IMR-90 (cell line): ENCODE results near the gene TLL1. TPM values are rescaled to one million over a fixed set of nuclear protein-coding genes. Genes with fewer than 3 reads are reported as not detected.

Source experiments
- ATAC-seq: fragments of 200-7000 bp; cut with Tn5 transposase; 2 replicates; pipeline ENCODE4 v1.9.1; 2020; ENCODE audit warnings: low read depth, mild to moderate bottlenecking, moderate library complexity
- BruUV-seq: library from RNA; stranded (reverse); fragments of 400-500 nt; replicated peaks from 2 replicates; lab custom pipeline; 2021; lab: Mats Ljungman, UMichigan
- CTCF ChIA-PET: fragments of 300-600 bp; formaldehyde crosslinking; extraction: SDS; loops from one replicate; lab custom pipeline; 2021; ENCODE audit warnings: antibody characterized with exemption; lab: Yijun Ruan, JAX
- POLR2A ChIA-PET: fragments of 300-600 bp; sonication (Branson Sonifier 250); formaldehyde crosslinking; loops from one replicate; lab custom pipeline; 2022; ENCODE audit warnings: antibody characterized with exemption; ENCODE audit not compliant: unreplicated experiment; lab: Charles Lee
- DNase-seq: peaks from one replicate; pipeline ENCODE4 v3.0.0; 2013
- H2AFZ ChIP-seq: replicated peaks from 2 replicates; pipeline ENCODE3; 2013; ENCODE audit warnings: low read length, mild to moderate bottlenecking; ENCODE audit not compliant: poor library complexity
- H2AK5ac ChIP-seq: 2 replicates; pipeline ENCODE4 v1.6.1; 2013; ENCODE audit warnings: low read depth, low read length, inconsistent platforms
- H2AK9ac ChIP-seq: replicated peaks from 2 replicates; pipeline ENCODE3; 2013; ENCODE audit warnings: mild to moderate bottlenecking, low read depth, low read length, moderate library complexity; ENCODE audit not compliant: poor library complexity
- H2BK120ac ChIP-seq: 2 replicates; pipeline ENCODE4 v1.6.1; 2013; ENCODE audit warnings: low read depth, low read length, inconsistent platforms
- H2BK15ac ChIP-seq: 3 replicates; pipeline ENCODE4 v1.6.1; 2013; ENCODE audit warnings: low read depth, low read length, inconsistent platforms
- H2BK20ac ChIP-seq: 2 replicates; pipeline ENCODE4 v1.6.1; 2013; ENCODE audit warnings: low read depth, mild to moderate bottlenecking, inconsistent platforms, low read length, moderate library complexity
- H2BK5ac ChIP-seq: 2 replicates; pipeline ENCODE4 v1.6.1; 2013; ENCODE audit warnings: mild to moderate bottlenecking, low read depth, low read length, inconsistent platforms; ENCODE audit not compliant: poor library complexity, severe bottlenecking
- H3K14ac ChIP-seq: replicated peaks from 2 replicates; pipeline ENCODE4 v1.6.1; 2013; ENCODE audit warnings: low read depth, low read length, inconsistent platforms
- H3K18ac ChIP-seq: 2 replicates; pipeline ENCODE4 v1.6.1; 2013; ENCODE audit warnings: low read depth, low read length, control low read depth
- H3K23ac ChIP-seq: 2 replicates; pipeline ENCODE4 v1.6.1; 2013; ENCODE audit warnings: low read depth, low read length, inconsistent platforms
- H3K27ac ChIP-seq: 2 replicates; pipeline ENCODE4 v1.5.1; 2013; ENCODE audit warnings: mild to moderate bottlenecking, control low read depth, low read length; ENCODE audit not compliant: insufficient read depth
- H3K27me3 ChIP-seq: 2 replicates; pipeline ENCODE4 v1.6.1; 2013; ENCODE audit warnings: low read length; ENCODE audit not compliant: control insufficient read depth, insufficient read depth
- H3K36me3 ChIP-seq: 2 replicates; pipeline ENCODE4 v1.6.1; 2013; ENCODE audit warnings: low read length, mixed read lengths; ENCODE audit not compliant: control insufficient read depth, insufficient read depth
- H3K4ac ChIP-seq: 2 replicates; pipeline ENCODE4 v1.6.1; 2013; ENCODE audit warnings: low read depth, low read length, inconsistent platforms
- H3K4me1 ChIP-seq: 2 replicates; pipeline ENCODE4 v1.6.1; 2013; ENCODE audit warnings: low read length, mixed read lengths; ENCODE audit not compliant: control insufficient read depth, insufficient read depth
- H3K4me2 ChIP-seq: 2 replicates; pipeline ENCODE4 v1.6.1; 2013; ENCODE audit warnings: low read depth, mild to moderate bottlenecking, control low read depth, low read length, moderate library complexity
- H3K4me3 ChIP-seq: 2 replicates; pipeline ENCODE4 v1.5.1; 2013; ENCODE audit warnings: low read depth, mild to moderate bottlenecking, control low read depth, low read length, moderate library complexity; ENCODE audit not compliant: insufficient read depth
- H3K56ac ChIP-seq: 2 replicates; pipeline ENCODE4 v1.6.1; 2013; ENCODE audit warnings: low read length, inconsistent platforms; ENCODE audit not compliant: insufficient read depth; ENCODE audit errors: extremely low read depth
- H3K79me1 ChIP-seq, 2 experiments: 2 replicates each; pipeline ENCODE4 v1.6.1; 2013; ENCODE audit warnings: low read length in 2 of 2, inconsistent platforms in 1 of 2, low read depth in 1 of 2
- H3K9ac ChIP-seq: 2 replicates; pipeline ENCODE4 v1.6.1; 2013; ENCODE audit warnings: low read depth, low read length, control low read depth
- H3K9me1 ChIP-seq: 2 replicates; pipeline ENCODE4 v1.6.1; 2013; ENCODE audit warnings: low read length, inconsistent platforms; ENCODE audit not compliant: insufficient read depth
- H3K9me3 ChIP-seq: 2 replicates; pipeline ENCODE4 v1.6.1; 2013; ENCODE audit warnings: low read length; ENCODE audit not compliant: control insufficient read depth, insufficient read depth
- H4K20me1 ChIP-seq: 2 replicates; pipeline ENCODE4 v1.6.1; 2013; ENCODE audit warnings: low read length, inconsistent platforms; ENCODE audit not compliant: insufficient read depth
- H4K5ac ChIP-seq: 2 replicates; pipeline ENCODE4 v1.6.1; 2013; ENCODE audit warnings: mild to moderate bottlenecking, low read depth, low read length, control low read depth
- H4K8ac ChIP-seq, 2 experiments: 2 replicates each; pipeline ENCODE4 v1.6.1; 2013; ENCODE audit warnings: low read depth in 2 of 2, low read length in 2 of 2, control low read depth in 1 of 2, inconsistent platforms in 1 of 2
- H4K91ac ChIP-seq: 2 replicates; pipeline ENCODE4 v1.6.1; 2013; ENCODE audit warnings: low read depth, low read length, inconsistent platforms; ENCODE audit not compliant: insufficient read depth
- RCOR1 ChIP-seq: IDR thresholded peaks from 2 replicates; pipeline ENCODE4 v1.6.1; 2012; ENCODE audit warnings: mild to moderate bottlenecking, low read length, improper control_type of control experiment; ENCODE audit not compliant: insufficient replicate concordance
- WGBS, 2 experiments: methylation state at CpG; one replicate each; pipeline versions ENCODE4 v1.1.5 to v1.1.7; 2013; ENCODE audit warnings: missing lambda C conversion rate in 2 of 2; ENCODE audit not compliant: insufficient read length in 1 of 2; ENCODE audit errors: extremely low coverage in 2 of 2; 5-methylcytosine and 5-hydroxymethylcytosine counted together
- dilution Hi-C: fragments of 300-500 bp; cut with HindIII; formaldehyde crosslinking; loops from one replicate; pipeline ENCODE4 v1.14.3; 2018; ENCODE audit warnings: low sequenced_read_pairs; ENCODE audit not compliant: unreplicated experiment
- in situ Hi-C: fragments of 300-500 bp; cut with MboI; formaldehyde crosslinking; loops from 3 replicates; pipeline ENCODE4 v1.14.3; 2019; ENCODE audit warnings: low sequenced_read_pairs, inconsistent platforms, mixed read lengths
- intact Hi-C: fragments of 100-400 bp; cut with micrococcal nuclease; formaldehyde crosslinking; loops from 2 replicates; pipeline ENCODE4 v1.10.0; 2022
- polyA plus RNA-seq, 3 experiments: library from polyadenylated mRNA; depleted of rRNA; stranded (reverse); fragments of >200 nt; gene quantifications; 2 replicates each; pipeline ENCODE4 v1.2.3, GENCODE V29; 2012; ENCODE audit warnings: low replicate concordance in 1 of 3
- total RNA-seq: library from RNA; depleted of rRNA; stranded (reverse); fragments of >200 nt; gene quantifications from 2 replicates; pipeline ENCODE4 v1.2.3, GENCODE V29; 2012
- TF ChIP-seq, protein P1 (sequence below): conservative IDR thresholded peaks from 2 replicates; pipeline ENCODE4 v1.5.1; 2012; ENCODE audit warnings: mild to moderate bottlenecking, low read depth, low read length, improper control_type of control experiment
- TF ChIP-seq, protein P2 (sequence below): fragments of 150-350 bp; IDR thresholded peaks from 2 replicates; pipeline ENCODE4 v1.6.1; 2017; ENCODE audit warnings: mild to moderate bottlenecking, antibody characterized with exemption, low read length, low read depth

Gene TLL1
- total and polyA plus RNA-seq, 2 of the 4 experiments (the other 2 are of a cell fraction) = not detected

GRCh38 chr4:166039822-166040221 is 166.8 kb downstream of the TLL1 start:
- ATAC-seq = no peak
- H3K14ac ChIP-seq = no peak overlapping the region

More at GRCh38 chr4:166039822-166040221, 166.8 kb downstream of the TLL1 start:
- H3K36me3 ChIP-seq = no peaks in the 10 kb centered on the region
- no peak overlapping the region for H4K5ac ChIP-seq
- no peak overlapping the region for H3K4ac ChIP-seq
- H3K79me1 ChIP-seq = no peaks in the 10 kb centered on the region
- no peak overlapping the region for H3K4me3 ChIP-seq
- no peaks in the 10 kb centered on the region for H3K27me3 ChIP-seq
- H3K27ac ChIP-seq = no peak overlapping the region
- TF ChIP-seq, protein P1, sequence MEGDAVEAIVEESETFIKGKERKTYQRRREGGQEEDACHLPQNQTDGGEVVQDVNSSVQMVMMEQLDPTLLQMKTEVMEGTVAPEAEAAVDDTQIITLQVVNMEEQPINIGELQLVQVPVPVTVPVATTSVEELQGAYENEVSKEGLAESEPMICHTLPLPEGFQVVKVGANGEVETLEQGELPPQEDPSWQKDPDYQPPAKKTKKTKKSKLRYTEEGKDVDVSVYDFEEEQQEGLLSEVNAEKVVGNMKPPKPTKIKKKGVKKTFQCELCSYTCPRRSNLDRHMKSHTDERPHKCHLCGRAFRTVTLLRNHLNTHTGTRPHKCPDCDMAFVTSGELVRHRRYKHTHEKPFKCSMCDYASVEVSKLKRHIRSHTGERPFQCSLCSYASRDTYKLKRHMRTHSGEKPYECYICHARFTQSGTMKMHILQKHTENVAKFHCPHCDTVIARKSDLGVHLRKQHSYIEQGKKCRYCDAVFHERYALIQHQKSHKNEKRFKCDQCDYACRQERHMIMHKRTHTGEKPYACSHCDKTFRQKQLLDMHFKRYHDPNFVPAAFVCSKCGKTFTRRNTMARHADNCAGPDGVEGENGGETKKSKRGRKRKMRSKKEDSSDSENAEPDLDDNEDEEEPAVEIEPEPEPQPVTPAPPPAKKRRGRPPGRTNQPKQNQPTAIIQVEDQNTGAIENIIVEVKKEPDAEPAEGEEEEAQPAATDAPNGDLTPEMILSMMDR = no peak
- no peak for TF ChIP-seq RCOR1
- TF ChIP-seq, protein P2, sequence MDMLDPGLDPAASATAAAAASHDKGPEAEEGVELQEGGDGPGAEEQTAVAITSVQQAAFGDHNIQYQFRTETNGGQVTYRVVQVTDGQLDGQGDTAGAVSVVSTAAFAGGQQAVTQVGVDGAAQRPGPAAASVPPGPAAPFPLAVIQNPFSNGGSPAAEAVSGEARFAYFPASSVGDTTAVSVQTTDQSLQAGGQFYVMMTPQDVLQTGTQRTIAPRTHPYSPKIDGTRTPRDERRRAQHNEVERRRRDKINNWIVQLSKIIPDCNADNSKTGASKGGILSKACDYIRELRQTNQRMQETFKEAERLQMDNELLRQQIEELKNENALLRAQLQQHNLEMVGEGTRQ = no peak
- no peaks in the 10 kb centered on the region for H3K9me3 ChIP-seq
- H3K9ac ChIP-seq = no peak overlapping the region
- no peaks in the 10 kb centered on the region for H3K4me1 ChIP-seq
- ChIA-PET CTCF (interaction anchor here (0.6 kb wide), 1 partner anchor 24 kb away, joined by 3 read pairs; no protein-coding TSS in a partner anchor), POLR2A (no interaction called here)
- no peak overlapping the region for H4K91ac ChIP-seq
- H3K18ac ChIP-seq = no peak overlapping the region
- no peak overlapping the region for H2BK20ac ChIP-seq
- intact Hi-C loops = no loop called here
- DNase-seq = no peak
- in situ Hi-C loops = no loop called here
- no peak overlapping the region for H3K23ac ChIP-seq
- H2BK5ac ChIP-seq = no peak overlapping the region
- H2AK9ac ChIP-seq = no peak overlapping the region
- no peak overlapping the region for H3K56ac ChIP-seq
- no peak overlapping the region for H2AK5ac ChIP-seq
- no peak overlapping the region for H2BK15ac ChIP-seq
- H4K8ac ChIP-seq = no peak overlapping the region
- H3K9me1 ChIP-seq = no peaks in the 10 kb centered on the region
- H3K4me2 ChIP-seq = no peak overlapping the region
- dilution Hi-C loops = no loop called here
- no CpG with 5 or more reads among the region's 1 CpG for WGBS, 2 experiments
- BruUV-seq = no TSS peak
- no peak overlapping the region for H2BK120ac ChIP-seq
- H4K20me1 ChIP-seq = no peaks in the 10 kb centered on the region
- no peak overlapping the region for H2AFZ ChIP-seq
